OCI-LY1 (cell line): Measurements from ENCODE around the gene C1QTNF6.

ENCODE experiments used
- H2AFZ ChIP-seq: fragments of 200-600 bp; sonication (generic), shearing (Covaris generic); 2 replicates; pipeline ENCODE4 v1.6.0; 2014; ENCODE audit warnings: antibody characterized with exemption, mild to moderate bottlenecking, low read length
- H3F3A ChIP-seq: fragments of 200-600 bp; sonication (generic), shearing (Covaris generic); 2 replicates; pipeline ENCODE4 v1.6.0; 2014; ENCODE audit warnings: mild to moderate bottlenecking, antibody characterized with exemption, low read length, moderate library complexity; ENCODE audit not compliant: insufficient read depth
- H3K27ac ChIP-seq: fragments of 200-600 bp; sonication (generic); 2 replicates; pipeline ENCODE4 v1.5.1; 2014; ENCODE audit warnings: low read length, mixed run types, mild to moderate bottlenecking, low read depth; ENCODE audit not compliant: poor library complexity, severe bottlenecking
- H3K27me3 ChIP-seq: fragments of 200-600 bp; sonication (generic); 2 replicates; pipeline ENCODE4 v1.6.0; 2014; ENCODE audit warnings: antibody characterized with exemption, mild to moderate bottlenecking, low read length, moderate library complexity; ENCODE audit not compliant: insufficient read depth
- H3K36me3 ChIP-seq: fragments of 200-600 bp; sonication (generic); 2 replicates; pipeline ENCODE4 v1.6.1; 2014; ENCODE audit warnings: mild to moderate bottlenecking, antibody characterized with exemption, low read length, moderate library complexity, mixed read lengths; ENCODE audit not compliant: insufficient read depth
- H3K4me1 ChIP-seq: fragments of 200-600 bp; sonication (generic); 2 replicates; pipeline ENCODE4 v1.5.1; 2014; ENCODE audit warnings: mild to moderate bottlenecking, low read length, moderate library complexity; ENCODE audit not compliant: insufficient read depth, severe bottlenecking
- H3K4me2 ChIP-seq: fragments of 200-600 bp; sonication (generic), shearing (Covaris generic); 2 replicates; pipeline ENCODE4 v1.6.1; 2014; ENCODE audit warnings: low read length
- H3K4me3 ChIP-seq: fragments of 200-600 bp; sonication (generic); 2 replicates; pipeline ENCODE4 v1.5.1; 2014; ENCODE audit warnings: low read length, low read depth, mild to moderate bottlenecking, mixed read lengths; ENCODE audit not compliant: poor library complexity, severe bottlenecking
- H3K79me2 ChIP-seq: fragments of 200-600 bp; shearing (Covaris generic); 2 replicates; pipeline ENCODE4 v1.6.1; 2016; ENCODE audit warnings: mixed run types, low read length, mixed read lengths; ENCODE audit not compliant: insufficient read depth
- H3K9ac ChIP-seq: fragments of 200-600 bp; sonication (generic), shearing (Covaris generic); 2 replicates; pipeline ENCODE4 v1.6.1; 2014; ENCODE audit warnings: mild to moderate bottlenecking, low read length, mixed read lengths
- H3K9me2 ChIP-seq: fragments of 200-600 bp; sonication (generic), shearing (Covaris generic); 2 replicates; pipeline ENCODE4 v1.6.1; 2014; ENCODE audit warnings: low read depth, mild to moderate bottlenecking, low read length, mixed read lengths
- H3K9me3 ChIP-seq: fragments of 200-600 bp; shearing (Covaris generic); 2 replicates; pipeline ENCODE4 v1.6.1; 2014; ENCODE audit warnings: low read length, mixed read lengths
- H4K20me1 ChIP-seq: fragments of 200-600 bp; sonication (generic), shearing (Covaris generic); 2 replicates; pipeline ENCODE4 v1.6.0; 2016; ENCODE audit warnings: mild to moderate bottlenecking, low read length; ENCODE audit not compliant: insufficient read depth
- EZH2 ChIP-seq: fragments of 200-600 bp; sonication (generic), shearing (Covaris generic); IDR thresholded peaks from 2 replicates; pipeline ENCODE4 v1.8.0; 2017; ENCODE audit warnings: borderline replicate concordance, mixed run types, mild to moderate bottlenecking, antibody characterized with exemption, low read length, moderate library complexity, mixed read lengths
- TF ChIP-seq, protein P1 (sequence below): fragments of 200-600 bp; sonication (generic), shearing (Covaris generic); IDR thresholded peaks from 2 replicates; pipeline ENCODE4 v1.5.1; 2017; ENCODE audit warnings: mild to moderate bottlenecking, antibody characterized with exemption, low read length, moderate library complexity, mixed read lengths

The C1QTNF6 gene

DNA sequence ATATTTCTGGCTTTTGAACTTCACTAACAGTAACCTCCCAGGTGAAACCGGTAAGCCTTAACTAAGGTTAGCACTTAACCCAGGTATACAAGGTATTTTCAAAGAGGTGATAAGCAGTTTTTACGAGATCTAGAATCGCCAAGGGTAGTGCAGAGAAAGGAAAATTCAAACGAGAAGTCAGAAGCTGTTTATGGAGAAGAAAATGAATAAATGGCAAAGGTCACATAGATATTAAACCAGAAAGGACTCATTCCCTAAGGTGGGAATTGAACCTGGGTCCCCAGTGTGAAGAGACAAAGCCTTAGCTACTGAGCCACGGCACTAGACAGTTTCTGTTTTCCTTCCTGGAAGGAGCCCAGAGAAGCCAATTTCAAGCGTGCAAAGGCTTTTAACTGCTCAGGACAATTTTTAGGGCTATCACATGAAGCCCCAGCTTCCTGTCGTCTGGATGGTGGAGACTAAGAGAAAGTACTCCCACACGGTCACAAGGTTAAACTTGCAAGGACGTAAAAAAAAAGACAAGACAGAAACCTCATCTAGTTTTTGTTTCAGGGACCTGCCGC is 5.7 kb upstream of the C1QTNF6 start:
- Histone ChIP-seq H4K20me1 (no peaks in the 10 kb centered on the region), H3K4me3 (no peak overlapping the region), H2AFZ (no peak overlapping the region), H3K27ac (no peak overlapping the region), H3K27me3 (peaks cover 15% of the 10 kb centered on the region; the same call in 1 of the 2 replicates), H3K4me1 (peaks cover 4% of the 10 kb centered on the region), H3K4me2 (no peak overlapping the region), H3K36me3 (no peaks in the 10 kb centered on the region; the same call in 1 of the 2 replicates), H3K9me2 (no peaks in the 10 kb centered on the region), H3K9ac (no peak overlapping the region), H3K9me3 (peaks cover 12% of the 10 kb centered on the region), H3F3A (no peaks in the 10 kb centered on the region), H3K79me2 (no peaks in the 10 kb centered on the region)
- TF ChIP-seq, protein P1, sequence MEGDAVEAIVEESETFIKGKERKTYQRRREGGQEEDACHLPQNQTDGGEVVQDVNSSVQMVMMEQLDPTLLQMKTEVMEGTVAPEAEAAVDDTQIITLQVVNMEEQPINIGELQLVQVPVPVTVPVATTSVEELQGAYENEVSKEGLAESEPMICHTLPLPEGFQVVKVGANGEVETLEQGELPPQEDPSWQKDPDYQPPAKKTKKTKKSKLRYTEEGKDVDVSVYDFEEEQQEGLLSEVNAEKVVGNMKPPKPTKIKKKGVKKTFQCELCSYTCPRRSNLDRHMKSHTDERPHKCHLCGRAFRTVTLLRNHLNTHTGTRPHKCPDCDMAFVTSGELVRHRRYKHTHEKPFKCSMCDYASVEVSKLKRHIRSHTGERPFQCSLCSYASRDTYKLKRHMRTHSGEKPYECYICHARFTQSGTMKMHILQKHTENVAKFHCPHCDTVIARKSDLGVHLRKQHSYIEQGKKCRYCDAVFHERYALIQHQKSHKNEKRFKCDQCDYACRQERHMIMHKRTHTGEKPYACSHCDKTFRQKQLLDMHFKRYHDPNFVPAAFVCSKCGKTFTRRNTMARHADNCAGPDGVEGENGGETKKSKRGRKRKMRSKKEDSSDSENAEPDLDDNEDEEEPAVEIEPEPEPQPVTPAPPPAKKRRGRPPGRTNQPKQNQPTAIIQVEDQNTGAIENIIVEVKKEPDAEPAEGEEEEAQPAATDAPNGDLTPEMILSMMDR = no peak
- TF ChIP-seq EZH2 = no peak

DNA sequence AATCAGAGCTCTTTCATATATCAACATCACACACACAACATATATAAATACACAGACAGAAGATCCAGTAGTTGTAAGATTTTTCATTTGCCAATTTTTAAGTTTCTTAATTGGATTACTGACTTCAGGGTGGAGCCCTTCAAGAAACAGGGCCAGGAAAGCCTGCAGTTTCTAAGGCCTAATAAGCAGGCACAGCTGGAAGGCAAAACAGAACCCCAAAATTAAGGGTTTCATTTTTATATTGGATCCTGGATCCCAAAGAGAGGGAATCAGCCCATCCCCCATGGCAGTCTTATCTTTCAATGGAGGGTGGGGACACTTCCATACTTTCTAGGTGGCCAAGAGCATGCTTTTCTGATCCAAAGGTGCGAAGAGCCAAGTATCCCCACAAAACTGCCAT is 4.7 kb upstream of the C1QTNF6 start:
- no peak for TF ChIP-seq EZH2
- TF ChIP-seq, protein P1 = no peak
- Histone ChIP-seq H3K4me1 (no peaks in the 10 kb centered on the region), H3K27ac (no peak overlapping the region)

DNA sequence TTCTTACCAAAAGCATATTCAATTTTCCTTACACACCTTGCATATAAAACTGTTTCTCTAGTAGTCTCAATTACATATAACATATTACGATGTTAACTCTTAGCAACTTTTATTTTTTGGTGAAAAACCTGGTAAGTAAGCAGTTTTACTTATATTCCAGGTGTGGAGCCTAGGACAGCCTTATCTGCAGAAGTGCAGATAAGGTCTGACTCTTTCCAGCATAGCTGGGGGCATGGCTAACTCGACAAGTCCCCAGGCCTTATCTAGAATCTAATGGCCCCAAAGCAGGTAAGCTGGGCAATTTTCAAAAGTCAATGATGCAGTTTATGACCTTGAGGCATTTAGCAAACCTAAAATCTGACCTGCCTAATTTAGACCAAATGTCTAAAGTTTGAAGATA is 4.2 kb upstream of the C1QTNF6 start:
- H3K79me2 ChIP-seq = no peaks in the 10 kb centered on the region
- peaks cover 12% of the 10 kb centered on the region for H3K9me3 ChIP-seq
- no peak overlapping the region for H3K4me3 ChIP-seq
- H3K4me1 ChIP-seq = no peaks in the 10 kb centered on the region
- peaks cover 15% of the 10 kb centered on the region; the same call in 1 of the 2 replicates for H3K27me3 ChIP-seq
- H3K27ac ChIP-seq = no peak overlapping the region
- TF ChIP-seq, protein P1 = no peak
- TF ChIP-seq EZH2 = no peak
- H3K36me3 ChIP-seq = no peaks in the 10 kb centered on the region; the same call in 1 of the 2 replicates
- H3F3A ChIP-seq = no peaks in the 10 kb centered on the region
- H2AFZ ChIP-seq = no peak overlapping the region
- H3K9me2 ChIP-seq = no peaks in the 10 kb centered on the region
- H3K9ac ChIP-seq = no peak overlapping the region
- H4K20me1 ChIP-seq = no peaks in the 10 kb centered on the region
- no peak overlapping the region for H3K4me2 ChIP-seq

More for the DNA sequence above, 4.7 kb upstream of the C1QTNF6 start:
- no peaks in the 10 kb centered on the region for H3K9me2 ChIP-seq
- H3K27me3 ChIP-seq = peaks cover 15% of the 10 kb centered on the region; the same call in 1 of the 2 replicates
- no peak overlapping the region for H3K9ac ChIP-seq
- no peak overlapping the region for H3K4me3 ChIP-seq
- H4K20me1 ChIP-seq = no peaks in the 10 kb centered on the region
- no peak overlapping the region for H3K4me2 ChIP-seq
- peaks cover 12% of the 10 kb centered on the region for H3K9me3 ChIP-seq
- no peaks in the 10 kb centered on the region for H3F3A ChIP-seq
- no peaks in the 10 kb centered on the region; the same call in 1 of the 2 replicates for H3K36me3 ChIP-seq
- no peaks in the 10 kb centered on the region for H3K79me2 ChIP-seq
- no peak overlapping the region for H2AFZ ChIP-seq
